Measurements from ENCODE around the gene NHERF2.

The NHERF2 gene

DNA sequence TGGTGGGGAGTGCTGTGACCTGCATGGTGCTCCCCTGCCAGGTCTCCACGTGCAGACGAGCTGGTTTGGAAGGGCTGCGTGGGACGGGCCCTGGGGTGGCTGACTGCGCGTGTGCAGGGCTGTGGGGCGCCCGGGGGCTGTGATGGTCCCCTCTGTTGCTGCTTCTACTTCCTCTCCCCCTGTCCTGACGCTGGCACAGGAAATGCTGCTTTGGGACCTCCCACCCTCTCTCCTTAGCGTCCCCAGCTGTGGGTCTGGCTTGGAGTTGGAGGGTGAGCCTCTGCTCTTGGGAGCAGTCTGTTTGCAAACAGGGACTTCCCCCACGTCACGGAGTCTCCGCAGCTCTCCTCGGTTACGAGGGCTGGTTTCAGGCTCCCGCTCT, 56.3 kb downstream of the NHERF2 start:
- DNase-seq (ENCODE audit: low read depth in 2 of 2): no peak

GRCh38 chr16:2083409-2083808, 56.7 kb downstream of the NHERF2 start:
- DNase-seq (ENCODE audit: low read depth in 2 of 2): no peak

- no peak for DNase-seq (ENCODE audit: low read depth in 2 of 2)
Observed at GRCh38 chr16:2083876-2084780, 57.4 kb downstream of the NHERF2 start.

DNA sequence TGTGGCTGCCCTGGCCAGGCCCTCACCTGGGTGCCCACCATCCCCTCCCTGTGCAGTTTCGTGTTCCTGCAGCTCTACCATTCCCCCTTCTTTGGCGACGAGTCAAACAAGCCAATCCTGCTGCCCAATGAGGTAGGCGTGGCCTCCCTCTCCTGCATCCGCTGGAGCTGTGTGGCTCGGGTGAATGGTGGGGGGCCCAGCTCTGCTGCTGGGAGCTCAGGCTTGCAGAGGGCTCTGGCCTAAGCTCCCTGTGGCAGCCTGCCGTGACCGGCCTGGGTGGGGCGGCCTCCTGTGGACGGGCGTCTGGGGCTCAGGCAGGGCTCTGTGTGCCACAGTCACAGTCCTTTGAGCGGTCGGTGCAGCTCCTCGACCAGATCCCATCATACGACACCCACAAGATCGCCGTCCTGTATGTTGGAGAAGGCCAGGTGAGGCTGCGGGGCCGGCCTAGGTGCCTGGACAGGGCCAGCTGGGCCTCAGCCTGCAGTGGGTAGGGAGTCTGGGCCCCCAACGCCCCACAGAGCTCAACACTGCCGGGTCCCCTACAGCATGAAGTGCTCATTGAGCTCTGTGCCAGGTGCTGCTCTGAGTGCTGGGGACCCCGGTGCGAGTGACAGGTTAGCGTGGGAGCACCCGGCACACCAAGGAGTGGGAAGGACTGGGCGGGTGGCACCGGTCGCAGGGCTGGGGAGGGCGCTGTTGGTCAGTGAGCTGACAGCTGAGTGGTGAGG, 58.4 kb downstream of the NHERF2 start:
- DNase-seq (ENCODE audit: low read depth in 2 of 2): no peak

DNA sequence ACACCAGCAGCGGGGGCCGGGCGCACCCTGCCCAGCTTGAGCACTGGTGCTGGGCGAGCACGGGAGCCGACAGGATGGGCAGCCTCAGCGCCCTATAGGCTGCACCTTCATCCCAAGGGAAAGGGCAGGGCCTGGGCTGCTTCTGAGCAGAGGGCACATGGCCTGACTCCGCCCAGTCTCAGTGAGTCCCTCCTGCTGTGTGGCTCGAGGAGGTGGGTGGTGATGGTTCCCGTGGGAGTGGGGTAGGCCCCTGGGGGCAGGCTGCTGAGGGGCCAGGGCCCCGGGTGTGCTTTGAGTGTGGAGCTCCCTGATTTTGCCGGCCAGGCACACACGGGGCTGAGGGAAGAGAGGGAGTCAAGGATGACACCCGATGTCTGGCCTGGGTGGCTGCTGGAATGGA, 59.0 kb downstream of the NHERF2 start:
- no peak for DNase-seq (ENCODE audit: low read depth in 2 of 2)

GRCh38 chr16:2086106-2086742, 59.5 kb downstream of the NHERF2 start:
- no peak for DNase-seq (ENCODE audit: low read depth in 2 of 2)

DNA sequence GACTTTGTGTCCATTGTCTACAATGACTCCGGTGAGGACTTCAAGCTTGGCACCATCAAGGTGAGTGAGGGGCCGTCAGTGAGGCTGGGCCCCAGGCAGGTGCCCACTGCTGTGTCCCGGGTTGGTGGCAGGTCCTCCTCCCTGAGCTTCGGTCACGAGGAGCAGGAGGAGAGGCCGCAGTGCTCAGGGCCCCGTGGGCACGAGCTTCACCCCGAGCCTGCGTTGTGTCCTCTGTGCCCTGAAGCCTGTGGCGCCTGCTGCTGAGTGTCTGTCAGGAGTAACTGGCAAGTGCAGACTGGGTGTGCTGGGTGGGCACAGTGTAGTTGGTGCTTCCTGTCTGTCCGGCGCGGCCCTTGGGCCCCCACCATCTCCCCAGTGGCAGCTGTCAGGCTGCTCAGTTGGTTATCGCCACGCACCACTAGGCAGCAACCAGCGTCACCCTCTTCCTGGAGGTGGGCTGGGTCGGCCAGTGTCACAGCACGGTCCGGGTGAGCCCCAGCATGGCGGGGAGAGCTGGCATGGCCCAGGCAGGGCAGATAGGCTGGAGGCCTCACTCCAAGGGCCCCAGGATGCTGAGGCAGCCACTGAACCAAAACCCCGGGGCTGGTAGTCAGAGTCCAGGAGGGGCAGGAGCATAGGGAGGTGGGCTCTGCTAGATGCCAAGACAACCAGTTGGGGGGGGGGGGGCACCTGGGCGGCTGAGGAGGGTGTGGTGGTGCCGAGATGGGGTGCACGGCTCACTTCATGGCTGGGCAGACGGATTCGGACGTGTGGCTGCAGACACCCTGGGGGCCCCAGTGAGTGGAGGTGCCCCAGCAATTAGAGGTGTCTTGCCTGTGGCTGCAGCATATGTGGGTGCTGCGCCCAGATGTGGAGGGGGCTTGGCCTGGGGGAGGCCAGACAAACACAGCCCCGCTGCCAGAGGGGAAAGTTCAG, 60.4 kb downstream of the NHERF2 start:
- no peak for DNase-seq (ENCODE audit: low read depth in 2 of 2)

- no peak for DNase-seq (ENCODE audit: low read depth in 2 of 2)
Observed at GRCh38 chr16:2087748-2088631, 61.3 kb downstream of the NHERF2 start.
